GM18861 (cell line): ENCODE results near the gene ZIM2.

ENCODE experiments used
- ATAC-seq: cut with Tn5 transposase; IDR thresholded peaks from one replicate; pipeline ENCODE4 v1.9.1; 2021; ENCODE audit not compliant: unreplicated experiment

The ZIM2 gene

DNA sequence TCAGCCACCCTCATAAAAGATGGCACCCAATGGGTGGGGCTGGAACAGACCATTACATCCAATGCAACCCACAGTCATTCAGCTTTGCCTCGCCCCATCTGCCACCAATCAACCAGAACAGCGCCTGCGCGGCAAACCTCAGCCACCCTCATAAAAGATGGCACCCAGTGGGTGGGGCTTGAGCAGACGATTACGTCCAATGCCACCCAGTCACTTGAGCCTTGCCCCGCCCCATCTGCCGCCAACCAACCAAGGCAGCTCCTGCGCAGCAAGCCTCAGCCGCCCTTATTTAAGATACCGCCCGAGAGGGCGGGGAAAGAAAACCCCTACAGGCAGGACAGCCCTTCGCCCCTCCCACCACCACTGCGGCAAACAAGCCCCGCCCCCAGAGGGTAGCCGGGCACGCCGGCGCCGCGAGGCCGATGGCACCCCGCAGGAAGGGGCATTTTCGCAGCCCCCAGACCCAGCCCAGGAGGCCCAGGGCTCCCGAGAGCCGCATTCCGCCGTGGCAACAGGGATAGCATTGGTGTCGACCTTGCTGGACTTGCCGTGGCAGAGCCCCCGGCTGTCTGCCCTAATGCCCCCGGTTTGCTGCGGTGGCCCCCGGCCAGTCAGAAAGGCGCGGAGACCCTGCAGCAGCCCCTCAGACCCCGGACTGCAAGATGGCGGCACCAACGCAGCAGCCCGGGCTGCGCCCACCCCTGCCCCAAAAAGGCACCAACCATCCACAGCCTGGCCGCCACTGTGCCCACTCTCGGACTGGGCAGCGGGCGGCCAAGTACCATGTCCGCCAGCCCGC lies 675 bp downstream of the ZIM2 start:
- no peak for ATAC-seq

DNA sequence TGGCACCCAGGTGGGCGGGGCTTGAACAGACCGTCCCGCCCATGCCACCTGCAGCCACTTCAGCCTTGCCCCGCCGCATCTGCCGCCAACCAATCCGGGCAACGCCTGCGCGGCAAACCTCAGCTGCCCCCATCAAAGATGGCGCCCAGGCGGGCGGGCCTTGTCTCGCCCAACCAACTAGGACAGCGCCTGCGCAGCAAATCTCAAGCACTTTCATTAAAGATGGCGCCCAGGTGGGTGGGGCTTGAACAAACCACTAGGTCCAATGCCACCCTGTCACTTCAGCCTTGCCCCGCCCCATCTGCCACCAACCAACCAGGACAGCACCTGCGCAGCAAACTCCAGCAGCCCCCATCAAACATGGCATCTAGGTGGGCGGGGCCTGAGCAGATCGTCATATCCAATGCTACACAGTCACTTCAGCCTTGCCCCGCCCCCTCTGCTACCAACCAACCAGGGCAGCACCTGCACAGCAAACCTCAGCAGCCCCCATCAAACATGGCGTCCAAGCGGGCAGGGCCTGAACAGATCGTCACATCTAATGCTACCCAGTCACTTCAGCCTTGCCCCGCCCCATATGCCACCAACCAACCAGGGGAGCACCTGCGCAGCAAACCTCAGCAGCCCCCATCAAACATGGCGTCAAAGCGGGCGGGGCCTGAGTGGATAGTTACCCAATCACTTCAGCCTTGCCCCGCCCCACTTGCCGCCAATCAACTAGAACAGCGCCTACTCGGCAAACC lies 1.4 kb downstream of the ZIM2 start:
- ATAC-seq, result no peak

DNA sequence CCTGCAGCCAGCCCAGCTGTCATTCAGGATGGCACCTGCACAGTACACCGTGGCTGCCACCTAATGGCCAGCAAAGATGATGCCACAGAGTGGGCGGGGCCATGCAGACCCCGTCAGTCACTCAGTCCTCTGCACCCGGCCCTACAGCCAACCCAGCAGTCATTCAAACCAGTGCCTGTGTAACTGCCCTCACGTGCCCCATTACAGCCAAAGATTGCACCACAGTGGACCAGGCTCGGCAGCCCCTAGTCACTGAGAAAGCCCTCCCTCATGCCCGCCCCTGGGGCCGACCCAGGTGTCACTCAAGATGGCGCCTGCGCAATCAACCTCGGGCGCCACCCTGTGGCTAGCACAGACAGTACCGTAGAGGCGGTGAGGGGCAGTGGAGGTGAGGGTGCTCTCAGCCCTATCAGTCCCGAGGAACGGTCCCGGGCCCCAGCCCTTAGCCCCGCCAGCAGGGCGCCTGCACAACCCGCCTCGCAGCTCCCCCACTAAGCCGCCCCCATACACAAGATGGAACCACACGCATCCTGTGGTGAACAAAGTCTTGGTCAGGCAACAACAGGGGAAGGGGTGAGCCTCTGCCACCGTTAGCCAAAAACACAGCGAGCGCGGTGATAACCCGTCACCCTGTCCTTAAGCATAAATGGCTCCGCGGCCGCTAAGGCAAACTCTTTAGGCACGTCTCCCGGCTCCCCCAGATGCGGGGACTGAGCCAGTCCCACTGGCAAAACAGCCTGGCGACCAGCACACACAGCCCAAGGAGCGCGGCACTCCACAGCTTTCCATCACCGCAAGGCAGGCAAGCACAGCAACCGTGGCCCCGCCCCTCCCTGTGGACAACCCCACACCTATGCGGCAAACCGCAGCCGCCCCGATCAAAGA lies 2.3 kb downstream of the ZIM2 start:
- ATAC-seq, result no peak

- no peak for ATAC-seq
These were observed 3.0 kb downstream of the ZIM2 start for GRCh38 chr19:56837492-56838023.

- no peak for ATAC-seq
These were observed 3.5 kb downstream of the ZIM2 start for GRCh38 chr19:56837004-56837403.

DNA sequence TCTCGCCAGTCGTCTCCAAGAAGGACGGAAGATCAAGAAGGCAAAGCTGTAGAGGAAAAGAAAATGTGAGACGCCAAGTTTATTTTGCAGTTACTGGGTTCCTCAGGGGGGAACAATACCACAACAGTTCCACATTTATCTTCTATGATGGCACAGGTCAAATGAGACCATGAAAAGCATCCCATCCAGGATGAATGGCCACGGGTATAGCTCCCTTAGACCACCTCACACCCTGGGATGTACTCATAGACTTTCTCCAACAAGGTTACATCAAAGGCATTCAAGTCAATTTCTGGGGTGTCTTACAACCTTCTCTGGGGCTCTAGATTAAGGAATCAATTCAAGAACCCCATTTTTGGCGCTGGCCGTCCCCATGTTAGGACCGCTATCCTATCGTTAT lies 4.5 kb downstream of the ZIM2 start:
- no peak for ATAC-seq

DNA sequence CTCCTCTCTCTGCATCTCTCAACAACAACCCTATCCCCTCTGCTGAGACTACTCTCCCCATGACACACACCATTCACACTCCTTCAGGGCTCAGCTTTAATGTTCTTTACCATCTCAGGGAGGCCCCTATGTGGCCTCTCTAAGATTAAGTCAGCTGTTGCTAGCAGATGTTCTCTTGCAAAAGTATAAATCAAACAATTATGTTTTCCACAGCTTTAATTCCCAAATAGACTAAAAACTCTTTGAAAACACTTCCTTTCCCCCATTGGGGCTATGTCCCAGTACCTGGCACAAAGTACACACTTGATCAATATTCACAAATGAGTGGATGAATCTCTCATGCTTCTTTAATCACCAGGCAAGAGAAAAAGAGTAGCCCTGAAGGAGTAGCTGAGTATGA lies 5.1 kb downstream of the ZIM2 start:
- no peak for ATAC-seq

DNA sequence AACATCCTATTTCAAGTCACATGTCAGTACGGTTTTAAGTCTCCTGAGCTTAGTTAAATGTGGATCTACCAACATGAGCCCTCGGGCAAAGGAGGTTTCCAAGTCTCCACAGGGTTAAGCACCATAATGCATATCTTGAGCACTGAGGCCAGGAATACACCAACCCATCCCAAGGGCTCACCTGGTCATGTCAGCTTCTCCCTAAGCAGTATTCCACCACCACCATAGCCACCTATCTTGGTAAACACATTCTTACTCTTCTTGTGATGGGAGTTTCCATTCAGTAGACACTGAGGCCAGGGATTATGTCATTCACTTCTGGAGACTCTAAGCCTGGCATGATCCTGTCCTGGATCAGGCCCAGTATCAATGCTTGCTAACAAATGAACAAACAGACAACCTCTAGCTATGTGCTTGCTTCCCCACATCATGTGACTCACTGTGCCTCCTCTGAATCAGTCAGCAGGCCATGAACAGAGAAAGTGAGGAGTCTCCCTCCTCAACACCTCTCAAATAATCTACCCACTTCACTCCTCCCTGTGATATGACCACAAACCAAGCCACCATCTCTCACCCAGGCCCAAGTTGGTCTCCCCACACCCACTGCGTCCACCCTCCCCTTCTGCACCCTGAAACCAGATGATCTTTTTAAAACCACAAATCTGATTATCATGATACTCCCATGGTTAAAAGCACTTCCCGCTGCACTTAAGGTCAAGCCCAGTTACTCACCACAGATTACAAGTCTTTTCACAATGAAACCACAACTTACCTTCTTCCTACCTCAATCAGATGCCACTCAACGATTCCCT lies 5.8 kb downstream of the ZIM2 start:
- ATAC-seq, result no peak

- ATAC-seq, result no peak
These were observed 8.1 kb downstream of the ZIM2 start for GRCh38 chr19:56832352-56832928.

DNA sequence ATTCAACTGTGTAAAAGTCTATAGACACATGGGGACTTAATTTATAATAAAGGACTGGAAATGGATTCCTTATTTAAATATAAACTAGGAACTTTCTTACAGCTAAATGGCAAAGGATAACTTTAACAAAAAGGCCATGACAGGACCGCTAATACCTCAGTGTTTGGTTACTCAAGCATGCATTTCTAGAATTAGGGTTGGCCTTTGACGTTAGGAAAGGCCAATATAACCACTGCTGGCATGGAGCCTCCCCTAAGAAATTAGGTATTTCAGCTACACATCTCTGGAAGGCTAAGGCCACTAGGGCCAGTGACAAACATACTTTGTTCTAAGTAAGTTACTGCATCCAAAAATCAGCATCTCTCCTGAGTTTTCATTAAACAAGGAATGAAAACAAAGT lies 9.3 kb downstream of the ZIM2 start:
- no peak for ATAC-seq

DNA sequence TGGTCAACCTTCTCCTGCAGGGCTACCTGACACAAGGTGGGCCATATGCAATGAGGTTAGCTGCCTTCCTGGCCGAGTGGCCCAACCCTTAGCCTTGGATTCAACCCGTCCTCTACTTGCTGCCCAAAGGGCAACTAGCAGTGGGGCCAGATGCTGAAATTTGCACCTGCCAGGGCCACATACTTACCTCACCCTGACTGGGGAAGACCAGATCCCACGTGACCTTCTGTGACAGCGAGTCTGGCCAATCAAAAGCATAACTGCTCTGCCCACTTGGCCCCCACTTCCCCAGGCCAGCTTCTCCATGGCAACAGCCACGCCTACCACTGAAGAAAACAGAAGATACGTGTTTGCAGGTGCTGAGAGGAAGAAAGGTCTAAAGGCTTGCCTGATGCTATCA lies 10.9 kb downstream of the ZIM2 start:
- no peak for ATAC-seq

- ATAC-seq, result no peak
These were observed 12.8 kb downstream of the ZIM2 start for GRCh38 chr19:56827708-56828107.

DNA sequence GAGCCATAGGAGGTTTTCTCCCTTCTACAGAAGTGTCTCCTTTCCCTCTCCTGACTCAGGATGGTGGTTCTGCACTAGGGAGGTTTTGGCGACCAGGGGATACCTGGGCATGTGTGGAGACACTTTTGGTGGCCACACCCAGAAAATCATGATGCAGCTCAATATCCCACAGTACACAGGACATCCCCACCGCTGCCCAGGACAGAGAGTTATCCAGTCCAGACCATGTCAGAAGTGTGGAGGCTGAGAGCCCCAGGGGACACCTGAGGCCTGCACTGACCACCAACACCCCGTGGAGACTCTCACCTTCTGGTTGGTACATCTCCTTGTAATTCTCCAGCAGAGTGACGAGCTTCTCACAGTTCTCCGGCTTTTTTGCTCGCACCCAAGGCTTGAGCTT lies 16.6 kb downstream of the ZIM2 start:
- no peak for ATAC-seq

GRCh38 chr19:56823417-56823816 lies 17.1 kb downstream of the ZIM2 start:
- no peak for ATAC-seq

DNA sequence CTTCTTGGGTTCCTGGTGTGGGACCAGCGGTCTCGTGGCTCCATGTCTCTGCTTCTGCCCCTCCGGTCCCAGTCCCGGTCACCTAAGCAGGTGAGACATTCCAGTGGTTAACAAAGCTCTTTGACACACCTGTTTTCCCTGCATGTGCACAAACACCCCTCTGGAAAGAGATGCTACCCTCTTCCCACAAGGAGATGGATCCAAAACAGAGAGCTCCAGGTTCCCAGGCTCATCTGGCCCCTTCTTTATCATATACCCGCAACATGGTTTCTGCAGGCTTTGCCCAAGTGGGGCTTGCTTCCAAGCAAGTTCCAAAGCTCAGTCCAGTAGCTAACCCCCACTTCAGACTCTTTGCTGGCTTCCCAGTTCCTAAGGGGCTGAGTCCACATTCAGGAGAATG lies 17.8 kb downstream of the ZIM2 start:
- ATAC-seq, result no peak

- ATAC-seq, result no peak
These were observed 18.9 kb downstream of the ZIM2 start for GRCh38 chr19:56821675-56822074.

GRCh38 chr19:56821209-56821608 lies 19.3 kb downstream of the ZIM2 start:
- ATAC-seq, result no peak

DNA sequence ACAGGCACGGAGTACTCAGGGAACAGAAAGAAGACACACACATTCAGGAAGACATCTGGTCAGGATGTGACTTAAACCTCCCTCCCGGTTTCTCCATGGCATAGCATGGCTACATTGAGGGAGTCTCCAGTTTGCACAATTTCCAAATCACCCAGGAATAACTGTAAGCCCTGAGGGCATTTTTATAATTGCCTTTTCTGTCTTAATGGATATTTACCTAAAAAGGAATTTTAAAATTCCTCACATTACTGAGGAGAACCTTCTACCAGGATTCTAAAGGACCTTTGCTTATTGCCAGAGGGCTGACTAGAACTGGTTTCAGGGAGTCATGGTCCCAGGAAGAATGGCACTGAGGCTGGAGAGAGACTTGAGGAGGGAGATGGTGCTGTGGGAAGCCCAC lies 21.4 kb downstream of the ZIM2 start:
- ATAC-seq, result no peak

DNA sequence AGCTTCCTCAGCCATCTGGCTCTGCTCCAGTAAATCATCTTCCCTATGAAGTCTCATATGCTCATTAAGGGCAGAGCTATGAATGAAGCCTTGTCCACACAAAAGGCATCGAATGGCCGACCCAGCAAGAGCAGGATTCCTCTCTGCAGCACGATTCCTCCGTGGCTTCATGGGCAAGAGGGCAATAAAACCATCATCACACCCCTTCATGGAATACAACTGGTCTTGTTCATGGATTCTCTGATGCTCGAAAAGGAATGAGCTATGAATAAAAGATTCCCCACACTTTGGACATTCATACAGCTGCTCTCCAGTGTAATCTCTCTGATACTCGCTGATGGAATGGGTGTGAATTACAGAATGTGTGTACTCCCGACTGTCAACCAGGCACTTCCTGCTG lies 25.9 kb downstream of the ZIM2 start:
- ATAC-seq, result no peak

GRCh38 chr19:56813531-56813930 lies 27.0 kb downstream of the ZIM2 start:
- ATAC-seq, result no peak
